Suppressor macrophage treated with lipopolysaccharide for 1 hour (primary cell): ENCODE data around the gene RUSC1.
"Not testable (repeated sequence)": the region's sequence is repeated elsewhere in the genome, so short reads cannot be mapped to it uniquely, and the experiment has no call there.

Experiments
- DNase-seq, 3 donors: peaks; one replicate each; pipeline ENCODE4 v3.0.0-alpha.2; 2020 to 2022

Gene RUSC1

DNA sequence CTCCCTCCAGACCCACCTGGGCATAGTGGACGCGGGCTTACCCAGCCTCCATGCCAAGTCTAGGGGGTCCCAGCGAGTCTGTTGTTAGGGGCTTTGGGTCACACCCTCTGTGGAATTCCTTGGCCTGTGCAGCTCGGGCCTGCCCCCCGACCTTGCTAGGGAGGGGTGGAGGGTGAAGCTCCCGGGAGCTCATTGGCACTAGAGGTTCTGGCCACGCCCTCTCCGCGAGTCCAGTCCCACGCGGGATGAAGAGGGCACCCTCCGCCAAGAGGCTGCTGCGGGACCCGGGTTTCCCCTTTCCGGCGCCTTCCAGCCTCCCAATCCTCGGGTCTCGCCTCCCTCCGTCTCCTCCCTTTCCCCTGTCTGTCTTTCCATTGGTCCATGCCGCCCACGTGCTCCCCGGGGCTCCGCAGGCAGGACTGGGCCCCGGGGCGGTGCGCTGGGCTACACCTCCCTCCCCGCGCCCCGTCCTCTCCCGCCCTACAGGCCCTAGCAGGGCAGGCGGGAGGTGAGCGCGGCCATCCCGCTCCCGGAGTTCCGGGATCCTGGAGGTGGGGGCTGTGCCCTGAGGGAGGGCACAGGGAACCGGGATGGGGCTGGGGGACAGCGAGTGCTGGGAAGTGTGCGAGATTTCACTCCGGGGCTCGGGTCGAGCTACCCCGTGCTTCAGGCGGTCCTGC, 3.5 kb downstream of the RUSC1 start:
- peak; percentile 99 for DNase-seq

DNA sequence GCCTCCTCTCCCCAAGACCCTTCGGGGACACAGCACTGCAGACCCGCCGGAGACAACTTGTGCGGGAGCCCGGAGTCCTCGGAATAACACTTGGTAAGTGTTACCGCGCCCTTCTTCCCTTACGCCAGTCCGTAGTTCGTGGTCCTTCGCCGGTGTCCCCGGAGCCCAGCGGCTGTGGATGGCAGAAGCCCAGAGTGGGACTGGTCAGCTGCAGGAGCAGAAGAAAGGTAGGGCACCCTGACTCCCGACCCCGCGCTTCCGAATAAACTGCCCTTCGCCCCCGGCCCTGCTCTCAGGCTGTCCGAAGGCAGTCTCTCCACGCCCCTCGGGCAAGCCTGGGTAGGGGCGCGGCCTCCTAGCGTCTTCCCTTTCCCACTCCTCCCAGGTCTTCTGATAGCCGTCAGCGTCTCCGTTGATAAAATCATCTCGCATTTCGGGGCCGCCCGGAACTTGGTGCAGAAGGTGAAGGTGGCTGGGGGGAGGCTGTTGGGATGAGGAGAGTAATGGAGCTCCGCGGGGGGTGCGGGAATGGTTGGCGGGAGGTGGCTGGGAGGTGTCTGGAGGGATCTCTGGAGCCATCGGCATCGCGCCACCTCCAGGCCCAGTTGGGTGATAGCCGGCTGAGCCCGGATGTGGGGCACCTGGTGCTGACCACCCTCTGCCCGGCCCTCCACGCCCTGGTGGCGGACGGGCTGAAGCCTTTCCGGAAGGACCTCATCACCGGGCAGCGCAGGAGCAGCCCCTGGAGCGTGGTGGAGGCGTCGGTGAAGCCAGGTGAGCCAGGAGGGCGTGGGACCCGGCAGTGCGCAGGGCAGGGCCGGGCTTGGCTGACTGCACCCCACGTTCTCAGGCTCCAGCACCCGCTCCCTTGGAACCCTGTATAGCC, 4.3 kb downstream of the RUSC1 start:
- DNase-seq, result peak; percentile 44 to 72 (median 46)

DNA sequence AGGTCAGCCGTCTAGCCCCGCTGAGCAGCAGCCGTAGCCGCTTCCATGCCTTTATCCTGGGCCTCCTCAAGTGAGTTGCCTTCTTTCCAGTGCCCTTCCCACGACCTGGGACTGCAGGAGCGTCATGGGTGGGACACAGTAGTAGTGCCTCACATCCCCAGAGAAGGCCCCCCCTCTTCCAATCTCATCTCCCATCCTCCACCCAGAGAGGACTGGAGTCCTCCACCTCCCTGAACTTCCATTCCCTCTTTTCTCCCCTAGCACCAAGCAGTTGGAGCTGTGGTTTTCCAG, 4.9 kb downstream of the RUSC1 start:
- DNase-seq, result no peak

DNA sequence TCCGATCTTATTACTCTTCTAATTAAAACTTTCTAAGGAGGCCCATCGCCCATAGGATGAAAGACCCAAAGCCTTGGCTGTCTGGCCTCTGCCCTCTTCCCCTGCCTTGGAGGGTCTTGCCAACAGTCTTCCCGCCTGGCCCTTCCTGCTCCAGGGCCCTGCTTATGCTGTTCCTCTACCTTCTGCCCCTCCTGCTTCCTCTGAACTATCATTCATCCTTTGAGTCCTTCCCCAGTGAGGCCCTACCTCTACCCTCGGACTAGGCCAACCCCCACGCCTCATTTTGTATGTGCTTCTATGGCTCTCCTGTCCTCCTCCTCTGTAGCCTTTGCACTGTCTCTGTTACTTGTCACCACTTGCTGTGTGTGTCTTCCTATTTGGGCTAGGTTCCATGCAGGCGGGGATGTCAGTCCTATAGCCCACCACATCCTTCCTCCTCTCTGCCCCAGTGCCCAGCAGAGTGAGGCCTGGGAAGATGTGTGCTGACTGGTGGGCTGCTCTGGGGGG, 5.4 kb downstream of the RUSC1 start:
- DNase-seq, result no peak

DNA sequence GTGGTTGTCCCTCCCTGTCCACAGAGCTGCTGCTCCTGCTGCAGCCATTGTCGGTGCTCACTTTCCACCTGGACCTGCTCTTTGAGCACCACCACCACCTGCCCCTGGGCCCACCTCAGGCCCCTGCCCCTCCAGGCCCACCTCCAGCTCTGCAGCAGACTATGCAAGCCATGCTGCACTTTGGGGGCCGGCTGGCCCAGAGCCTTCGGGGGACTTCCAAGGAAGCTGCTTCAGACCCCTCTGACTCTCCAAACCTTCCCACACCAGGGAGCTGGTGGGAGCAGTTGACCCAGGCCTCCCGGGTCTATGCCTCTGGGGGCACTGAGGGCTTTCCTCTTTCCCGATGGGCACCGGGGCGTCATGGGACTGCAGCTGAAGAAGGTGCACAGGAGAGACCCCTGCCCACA, 5.9 kb downstream of the RUSC1 start:
- DNase-seq, result no peak

DNA sequence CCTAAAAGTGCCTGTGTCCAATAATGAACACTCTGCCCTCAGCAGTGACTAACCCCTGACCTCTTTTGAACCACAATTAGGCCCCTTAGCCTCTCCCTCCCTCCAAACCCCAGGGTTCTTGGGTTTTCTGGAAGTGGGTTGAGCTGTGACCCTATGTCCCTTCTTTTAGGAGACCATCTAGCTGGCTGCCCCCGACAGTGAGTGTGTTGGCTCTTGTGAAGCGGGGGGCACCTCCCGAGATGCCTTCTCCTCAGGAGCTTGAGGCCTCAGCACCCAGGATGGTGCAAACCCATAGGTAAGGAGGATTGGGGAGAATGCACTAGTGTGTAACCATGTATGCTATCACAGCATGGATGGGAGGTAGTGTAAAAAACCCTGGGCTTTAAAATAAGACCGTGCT, 7.3 kb downstream of the RUSC1 start:
- no peak for DNase-seq

DNA sequence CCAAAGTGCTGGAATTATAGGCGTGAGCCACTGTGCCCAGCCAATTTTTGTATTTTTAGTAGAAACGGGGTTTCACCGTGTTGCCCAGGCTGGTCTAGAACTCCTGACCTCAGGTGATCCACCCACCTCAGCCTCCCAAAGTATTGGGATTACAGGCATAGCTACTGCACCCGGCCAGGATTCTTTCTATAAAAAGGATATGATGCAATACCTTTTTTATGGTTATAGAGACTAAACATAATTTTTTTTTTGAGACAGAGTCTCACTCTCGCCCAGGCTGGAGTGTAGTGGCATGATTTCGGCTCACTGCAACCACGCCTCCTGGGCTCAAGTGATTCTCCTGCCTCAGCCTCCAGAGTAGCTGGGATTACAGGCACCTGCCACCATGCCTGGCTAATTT, 8.2 kb downstream of the RUSC1 start:
- DNase-seq, result not testable (repeated sequence)

DNA sequence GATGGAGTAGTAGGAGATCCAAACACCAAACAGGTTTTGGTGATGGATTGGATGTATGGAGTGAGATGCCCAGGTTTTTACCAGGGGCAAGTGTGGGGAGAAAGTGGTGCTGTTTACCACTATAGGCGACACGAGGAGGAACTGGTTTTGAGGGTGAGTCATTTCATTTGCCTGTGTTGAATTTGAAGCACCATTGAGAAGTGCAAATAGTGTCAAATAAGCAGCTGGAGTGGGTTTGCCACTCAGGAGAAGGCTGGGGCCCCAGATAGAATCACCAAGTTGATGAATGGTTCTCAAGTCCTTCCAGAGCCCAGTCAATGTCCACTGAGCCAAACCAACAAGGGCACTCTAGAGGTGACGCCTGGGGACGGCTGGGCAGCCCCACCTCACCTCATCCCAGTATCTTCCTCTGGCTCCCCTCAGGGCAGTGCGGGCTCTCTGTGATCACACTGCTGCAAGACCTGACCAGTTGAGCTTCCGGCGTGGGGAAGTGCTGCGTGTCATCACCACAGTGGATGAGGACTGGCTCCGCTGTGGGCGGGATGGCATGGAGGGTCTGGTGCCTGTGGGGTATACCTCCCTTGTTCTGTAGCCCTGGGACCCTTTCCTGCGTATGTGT, 9.4 kb downstream of the RUSC1 start:
- DNase-seq, result peak; percentile 20 to 27 (median 21)

DNA sequence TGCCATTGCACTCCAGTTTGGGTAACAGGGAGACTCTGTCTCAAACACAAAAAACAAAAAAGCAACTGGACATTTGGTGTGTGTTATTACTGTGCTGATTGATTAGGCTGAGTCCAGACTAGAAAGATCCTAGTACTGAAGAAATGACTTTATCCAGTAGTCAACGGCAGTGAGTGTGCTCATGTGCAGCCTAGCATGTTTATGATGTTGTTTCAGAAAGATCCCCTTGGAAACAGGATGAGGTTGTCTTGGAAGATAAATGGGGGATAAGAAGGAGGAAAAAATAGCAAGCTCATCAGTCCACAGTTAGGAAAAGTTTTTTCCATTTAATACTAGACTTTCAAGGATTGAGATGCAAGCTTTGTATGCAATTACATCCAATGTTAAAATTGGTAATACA, 14.3 kb downstream of the RUSC1 start:
- no peak for DNase-seq

DNA sequence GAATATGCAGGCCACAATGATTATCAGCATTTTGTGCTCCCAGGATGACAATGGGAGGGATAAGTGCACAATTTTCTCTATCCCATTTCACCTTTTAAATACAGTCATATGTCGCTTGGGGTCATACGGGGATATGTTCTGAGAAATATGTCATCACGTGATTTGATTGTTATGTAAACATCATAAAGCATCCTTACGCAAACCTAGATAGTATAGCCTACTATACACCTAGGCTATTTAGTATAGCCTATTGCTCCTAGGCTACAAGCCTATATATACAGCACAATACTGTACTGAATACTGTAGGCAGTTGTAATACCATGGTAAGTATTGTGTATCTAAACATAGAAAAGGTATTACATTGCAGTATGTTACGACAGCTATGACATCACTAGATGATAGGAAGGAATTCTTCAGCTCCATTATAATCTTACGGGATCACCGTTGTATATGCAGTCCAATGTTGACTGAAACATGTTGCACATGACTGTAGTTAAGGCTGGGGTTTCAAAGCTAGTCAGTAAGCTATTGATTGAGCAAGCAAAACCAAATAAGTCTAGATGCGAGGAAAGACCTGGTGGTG, 18.9 kb downstream of the RUSC1 start:
- DNase-seq, result no peak

DNA sequence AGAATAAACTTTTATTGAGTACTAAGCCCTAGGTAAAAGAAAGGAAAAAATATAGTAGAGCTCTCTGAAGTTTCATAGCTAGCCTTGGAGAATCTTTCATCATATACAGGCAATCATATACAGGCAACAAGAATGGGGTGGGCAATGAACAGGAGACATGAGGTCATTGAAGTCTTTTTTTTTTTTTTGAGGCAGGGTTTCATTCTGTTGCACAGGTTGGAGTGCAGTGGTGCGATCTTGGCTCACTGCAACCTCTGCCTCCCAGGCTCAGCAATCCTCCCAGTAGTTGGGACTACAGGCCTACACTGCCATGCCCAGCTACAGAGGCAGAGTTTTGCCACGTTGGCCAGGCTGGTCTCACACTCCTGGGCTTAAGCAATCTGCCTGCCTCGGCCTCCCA, 22.1 kb downstream of the RUSC1 start:
- no peak for DNase-seq

DNA sequence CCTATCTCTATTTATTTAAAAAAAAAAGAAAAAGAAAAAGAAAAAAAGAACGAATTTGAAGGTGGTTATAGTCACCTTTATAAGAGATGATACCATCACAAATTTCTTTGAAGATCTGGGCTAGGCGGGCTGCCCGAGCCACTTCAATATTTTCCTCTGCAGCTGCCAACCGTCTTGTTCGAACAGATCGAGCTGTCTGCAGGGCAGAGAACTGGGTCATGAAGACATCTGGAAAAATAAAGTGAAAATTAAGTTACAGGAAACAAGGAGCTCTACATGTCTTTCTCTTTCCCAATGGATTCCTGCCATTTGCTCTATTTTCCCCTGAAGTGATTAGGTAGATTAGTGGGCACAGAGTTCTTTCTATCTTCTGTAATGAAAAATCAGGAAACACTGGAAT, 31.9 kb downstream of the RUSC1 start:
- no peak for DNase-seq

DNA sequence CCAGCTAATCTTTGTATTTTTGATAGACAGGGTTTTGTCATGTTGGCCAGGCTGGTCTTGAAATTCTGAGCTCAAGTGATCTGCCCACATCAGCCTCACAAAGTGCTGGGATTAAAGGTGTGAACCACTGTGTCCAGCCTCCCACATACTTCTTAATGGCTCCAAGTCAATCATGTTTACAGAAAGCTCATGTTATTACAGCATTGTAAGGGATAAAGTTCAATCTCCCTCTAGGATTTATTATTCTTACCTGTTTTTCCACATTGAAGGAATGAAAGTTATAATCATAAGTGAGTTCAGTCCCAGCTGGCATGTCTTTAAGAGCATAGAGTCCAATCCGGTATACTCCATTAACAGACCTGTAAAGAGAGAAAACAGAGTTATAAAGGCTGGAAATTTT, 39.4 kb downstream of the RUSC1 start:
- no peak for DNase-seq

DNA sequence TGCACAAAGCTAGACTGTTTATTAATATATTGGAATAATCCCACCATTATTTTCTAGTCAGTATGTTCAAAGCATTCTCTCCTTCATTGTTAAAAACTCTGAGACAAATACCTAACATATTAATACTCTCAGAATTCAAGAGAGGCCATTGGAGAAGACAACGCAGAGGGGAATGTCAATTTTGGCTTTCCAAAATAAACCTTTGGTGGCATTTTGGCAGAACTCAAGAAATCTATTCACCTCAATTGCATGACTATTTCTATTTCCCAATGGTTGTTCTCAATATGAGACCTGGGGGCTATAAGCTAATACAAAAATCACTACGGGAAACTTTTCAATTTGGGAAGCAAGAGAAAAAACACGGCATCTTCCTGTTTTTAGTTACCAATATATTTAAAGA, 58.5 kb downstream of the RUSC1 start:
- peak in 1 of 3 donors; percentile 14 for DNase-seq

DNA sequence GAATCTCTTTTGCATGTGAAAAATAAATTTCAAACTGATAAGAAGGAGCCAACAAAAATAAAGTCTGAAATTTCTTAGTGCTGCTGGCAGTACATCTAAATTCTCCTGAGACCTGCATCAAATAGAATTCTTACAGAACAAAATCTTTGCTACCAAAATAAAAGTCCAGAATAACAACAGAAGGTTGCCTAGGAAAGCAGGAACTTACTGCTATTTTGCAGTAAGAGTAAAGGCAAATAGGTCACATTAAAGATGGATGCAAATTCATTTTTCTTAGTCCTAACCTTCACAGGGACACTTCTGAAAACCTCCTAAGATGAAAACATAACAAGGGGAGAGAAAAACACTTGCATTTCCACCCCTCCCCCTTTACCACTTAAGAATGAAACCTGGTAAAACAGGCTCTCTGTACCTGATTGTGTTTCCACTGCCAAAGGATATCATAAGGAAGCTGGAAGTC, 59.0 kb downstream of the RUSC1 start:
- DNase-seq, result peak in 1 of 3 donors; percentile 17
